Measurements from ENCODE around the gene SLC12A2.

SLC12A2 gene

DNA sequence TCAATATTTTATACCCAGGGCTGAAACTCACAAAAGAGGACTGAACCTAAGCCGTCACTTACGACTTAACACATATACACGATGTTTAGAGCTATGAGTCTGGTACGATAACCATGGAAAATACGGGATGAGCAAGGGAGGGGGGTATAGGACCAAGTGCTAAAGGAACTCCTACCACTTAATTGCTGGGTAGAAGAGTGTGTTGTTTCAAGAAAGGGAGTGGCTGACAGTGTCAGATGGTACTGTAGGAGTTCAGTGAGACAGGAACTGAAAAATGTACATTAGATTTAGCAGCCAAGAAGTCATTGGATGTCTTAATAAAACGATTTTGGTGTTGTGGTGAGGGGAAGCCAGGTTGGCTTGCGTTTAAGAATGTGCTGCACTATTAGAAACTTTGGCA is 21.6 kb downstream of the SLC12A2 start:
- POLR2A ChIA-PET: no interaction called here
- CTCF ChIA-PET: no interaction called here
- TF ChIP-seq FOXM1 (IDR thresholded peaks at IDR 0.05; ENCODE audit: borderline replicate concordance) (no peak), FOXK2 (IDR thresholded peaks at IDR 0.05) (no peak), NFRKB (IDR thresholded peaks at IDR 0.05) (no peak), LEF1 (IDR thresholded peaks at IDR 0.05; ENCODE audit: borderline replicate concordance) (no peak), SUZ12 (IDR thresholded peaks at IDR 0.05) (no peak), HDGF (IDR thresholded peaks at IDR 0.05; ENCODE audit: borderline replicate concordance) (no peak), TARDBP (IDR thresholded peaks at IDR 0.05) (no peak), ELF4 (IDR thresholded peaks at IDR 0.05) (no peak), CTBP1 (IDR thresholded peaks at IDR 0.05; ENCODE audit: borderline replicate concordance) (no peak), ZNF384 (IDR thresholded peaks at IDR 0.05) (no peak), SP1 (IDR thresholded peaks at IDR 0.05) (no peak), L3MBTL2 (conservative IDR thresholded peaks at IDR 0.05) (no peak), ARNT (IDR thresholded peaks at IDR 0.05) (no peak), FOXA1 (IDR thresholded peaks at IDR 0.05) (no peak), BHLHE40 (IDR thresholded peaks at IDR 0.05; ENCODE audit: borderline replicate concordance) (no peak), PKNOX1 (IDR thresholded peaks at IDR 0.05) (no peak)

GRCh38 chr5:128109138-128109537 is 25.6 kb downstream of the SLC12A2 start:
- TF ChIP-seq PKNOX1 (IDR thresholded peaks at IDR 0.05) (no peak), SP1 (IDR thresholded peaks at IDR 0.05) (no peak), L3MBTL2 (conservative IDR thresholded peaks at IDR 0.05) (no peak), ELF4 (IDR thresholded peaks at IDR 0.05) (no peak), ARNT (IDR thresholded peaks at IDR 0.05) (no peak), HDGF (IDR thresholded peaks at IDR 0.05; ENCODE audit: borderline replicate concordance) (no peak), TARDBP (IDR thresholded peaks at IDR 0.05) (no peak), NFRKB (IDR thresholded peaks at IDR 0.05) (no peak), ZNF384 (IDR thresholded peaks at IDR 0.05) (no peak), FOXM1 (IDR thresholded peaks at IDR 0.05; ENCODE audit: borderline replicate concordance) (no peak), LEF1 (IDR thresholded peaks at IDR 0.05; ENCODE audit: borderline replicate concordance) (no peak), FOXA1 (IDR thresholded peaks at IDR 0.05) (no peak), SUZ12 (IDR thresholded peaks at IDR 0.05) (no peak), FOXK2 (IDR thresholded peaks at IDR 0.05) (no peak), BHLHE40 (IDR thresholded peaks at IDR 0.05; ENCODE audit: borderline replicate concordance) (no peak), CTBP1 (IDR thresholded peaks at IDR 0.05; ENCODE audit: borderline replicate concordance) (no peak)
- ChIA-PET CTCF (no interaction called here), POLR2A (no interaction called here)
- DNase-seq (ENCODE audit: extremely low spot score): no peak

More for the DNA sequence above, 21.6 kb downstream of the SLC12A2 start:
- no peak for DNase-seq (ENCODE audit: extremely low spot score)

GRCh38 chr5:128109766-128110165 is 26.2 kb downstream of the SLC12A2 start:
- no peak for TF ChIP-seq TARDBP (IDR thresholded peaks at IDR 0.05)
- no peak for TF ChIP-seq NFRKB (IDR thresholded peaks at IDR 0.05)
- no peak for TF ChIP-seq BHLHE40 (IDR thresholded peaks at IDR 0.05; ENCODE audit: borderline replicate concordance)
- no peak for TF ChIP-seq SP1 (IDR thresholded peaks at IDR 0.05)
- no peak for TF ChIP-seq ARNT (IDR thresholded peaks at IDR 0.05)
- DNase-seq (ENCODE audit: extremely low spot score): no peak
- ChIA-PET CTCF (no interaction called here), POLR2A (no interaction called here)

DNA sequence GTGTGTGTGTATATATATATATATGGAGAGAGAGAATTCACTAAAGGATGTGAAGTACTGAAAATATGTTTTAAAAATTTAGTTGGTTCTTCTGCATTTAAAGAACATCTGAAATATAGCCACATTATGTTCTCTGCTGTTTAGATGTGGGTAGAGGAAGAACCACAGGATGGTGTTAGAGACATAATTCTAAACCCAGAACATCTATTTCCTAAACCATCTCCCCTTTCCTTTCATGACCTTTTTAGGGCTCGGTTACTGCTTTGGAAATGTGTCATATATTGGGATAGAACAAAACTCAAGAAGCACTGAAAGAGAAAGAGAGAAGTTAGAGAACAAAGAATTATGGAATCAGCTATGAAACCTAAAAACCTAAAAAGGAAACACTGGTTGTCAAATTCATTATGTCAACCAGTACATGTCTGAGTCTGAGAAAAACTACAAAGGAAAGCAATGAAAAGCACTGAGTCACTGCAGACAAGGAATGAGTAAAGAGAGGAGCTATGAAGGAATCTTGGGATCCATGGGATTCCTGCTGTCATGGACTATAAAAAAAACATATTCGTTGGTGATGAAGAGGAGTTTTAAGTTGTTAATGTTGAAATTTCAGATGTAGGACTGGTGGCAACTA is 28.4 kb downstream of the SLC12A2 start:
- ChIA-PET POLR2A (no interaction called here), CTCF (interaction anchor here (0.6 kb wide), 1 partner anchor 235 kb away, joined by 4 read pairs; no protein-coding TSS in a partner anchor)
- no peak for TF ChIP-seq ELF4 (IDR thresholded peaks at IDR 0.05)
- no peak for TF ChIP-seq FOXM1 (IDR thresholded peaks at IDR 0.05; ENCODE audit: borderline replicate concordance)
- no peak for TF ChIP-seq L3MBTL2 (conservative IDR thresholded peaks at IDR 0.05)
- TF ChIP-seq BHLHE40 (IDR thresholded peaks at IDR 0.05; ENCODE audit: borderline replicate concordance): no peak
- TF ChIP-seq HDGF (IDR thresholded peaks at IDR 0.05; ENCODE audit: borderline replicate concordance): no peak
- no peak for TF ChIP-seq SUZ12 (IDR thresholded peaks at IDR 0.05)
- no peak for TF ChIP-seq PKNOX1 (IDR thresholded peaks at IDR 0.05)
- no peak for TF ChIP-seq ZNF384 (IDR thresholded peaks at IDR 0.05)
- no peak for TF ChIP-seq FOXK2 (IDR thresholded peaks at IDR 0.05)
- TF ChIP-seq CTBP1 (IDR thresholded peaks at IDR 0.05; ENCODE audit: borderline replicate concordance): no peak
- TF ChIP-seq TARDBP (IDR thresholded peaks at IDR 0.05): no peak
- no peak for TF ChIP-seq FOXA1 (IDR thresholded peaks at IDR 0.05)
- no peak for TF ChIP-seq LEF1 (IDR thresholded peaks at IDR 0.05; ENCODE audit: borderline replicate concordance)
- no peak for DNase-seq (ENCODE audit: extremely low spot score)

- DNase-seq (ENCODE audit: extremely low spot score): no peak
- POLR2A ChIA-PET: no interaction called here
- CTCF ChIA-PET: no interaction called here
- TF ChIP-seq ZNF384 (IDR thresholded peaks at IDR 0.05) (no peak), SP1 (IDR thresholded peaks at IDR 0.05) (no peak), FOXA1 (IDR thresholded peaks at IDR 0.05) (no peak)
These were observed 32.9 kb downstream of the SLC12A2 start for GRCh38 chr5:128116445-128116844.

- ChIA-PET CTCF (no interaction called here), POLR2A (no interaction called here)
- DNase-seq (ENCODE audit: extremely low spot score): no peak
- TF ChIP-seq FOXK2 (IDR thresholded peaks at IDR 0.05) (no peak), FOXA1 (IDR thresholded peaks at IDR 0.05) (no peak), FOXM1 (IDR thresholded peaks at IDR 0.05; ENCODE audit: borderline replicate concordance) (no peak), ZNF384 (IDR thresholded peaks at IDR 0.05) (no peak), BHLHE40 (IDR thresholded peaks at IDR 0.05; ENCODE audit: borderline replicate concordance) (no peak), NFRKB (IDR thresholded peaks at IDR 0.05) (no peak), L3MBTL2 (conservative IDR thresholded peaks at IDR 0.05) (no peak), PKNOX1 (IDR thresholded peaks at IDR 0.05) (no peak), CTBP1 (IDR thresholded peaks at IDR 0.05; ENCODE audit: borderline replicate concordance) (no peak), ELF4 (IDR thresholded peaks at IDR 0.05) (no peak), SUZ12 (IDR thresholded peaks at IDR 0.05) (no peak), LEF1 (IDR thresholded peaks at IDR 0.05; ENCODE audit: borderline replicate concordance) (no peak), SP1 (IDR thresholded peaks at IDR 0.05) (no peak), HDGF (IDR thresholded peaks at IDR 0.05; ENCODE audit: borderline replicate concordance) (no peak), ARNT (IDR thresholded peaks at IDR 0.05) (no peak), TARDBP (IDR thresholded peaks at IDR 0.05) (no peak)
These were observed 34.6 kb downstream of the SLC12A2 start for GRCh38 chr5:128118214-128118613.
